ENCODE data around the gene DPM3.

- no peak for TF ChIP-seq CTCF (conservative IDR thresholded peaks at IDR 0.05 in 1 of 2, IDR thresholded peaks at IDR 0.05 in 1 of 2; ENCODE audit: extremely low read depth in 1 of 2, insufficient read depth in 1 of 2, low read depth in 1 of 2, low read length in 2 of 2)
- TF ChIP-seq EZH2 (IDR thresholded peaks at IDR 0.05; ENCODE audit: borderline replicate concordance, low read length) = no peak
Measured at GRCh38 chr1:155145491-155145890, 5.2 kb upstream of the DPM3 start.
